ENCODE results near the gene C9orf50.
A peak's percentile ranks its signal among the peaks of the same experiment; 100 is the strongest.

C9orf50 gene

DNA sequence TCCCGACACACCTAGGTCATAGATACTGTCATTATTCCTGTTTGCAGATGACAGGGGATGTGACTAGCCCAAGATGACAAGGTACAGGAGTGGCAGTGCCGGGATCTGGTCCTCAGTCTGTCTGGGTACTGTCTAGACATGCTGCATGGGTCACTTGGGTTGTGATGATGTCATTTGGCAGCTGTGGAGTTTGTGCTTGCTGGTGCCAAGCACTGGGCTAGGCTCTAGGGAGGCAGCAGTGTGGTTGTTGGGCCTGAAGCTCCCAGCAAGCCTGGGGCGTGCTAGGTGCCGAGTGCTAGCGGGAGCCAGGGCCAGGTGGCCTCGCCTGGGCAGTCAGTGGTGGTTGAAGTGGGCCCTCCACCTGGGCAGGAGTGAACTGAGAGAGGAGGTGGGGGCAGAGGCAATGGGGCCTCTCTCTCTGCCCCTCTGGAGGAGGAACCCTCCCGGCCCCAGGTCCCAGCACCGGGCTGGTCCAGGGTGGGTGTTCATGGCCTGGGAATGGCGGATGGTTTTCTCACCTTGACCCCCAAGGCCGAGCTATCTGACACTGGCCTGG is 29.9 kb upstream of the C9orf50 start:
- H3K27ac ChIP-seq (ENCODE audit: extremely low read depth, low read depth, low read length) = no peak overlapping the region
- ChIA-PET CTCF (interaction anchor here (1.1 to 1.9 kb wide), 2 partner anchors 8 to 88 kb away, joined by 5 to 7 read pairs; no protein-coding TSS in a partner anchor), POLR2A (interaction anchor here (0.5 kb wide), 1 partner anchor 40 kb away, joined by 5 read pairs; no protein-coding TSS in a partner anchor)
- no peak overlapping the region for H3K4me3 ChIP-seq (ENCODE audit: low read depth, low read length)
- no peaks in the 10 kb centered on the region for H3K36me3 ChIP-seq (ENCODE audit: control insufficient read depth in 2 of 2, insufficient read depth in 1 of 2, low read length in 2 of 2)
- H3K9me3 ChIP-seq (ENCODE audit: control insufficient read depth, insufficient read depth, low read depth, low read length) = no peaks in the 10 kb centered on the region
- no peak for TF ChIP-seq ZNF777 (tag by site-specific recombination; IDR thresholded peaks at IDR 0.05; ENCODE audit: borderline replicate concordance)
- no peak for TF ChIP-seq ZNF146 (tag by site-specific recombination; IDR thresholded peaks at IDR 0.05)
- TF ChIP-seq, protein P1, sequence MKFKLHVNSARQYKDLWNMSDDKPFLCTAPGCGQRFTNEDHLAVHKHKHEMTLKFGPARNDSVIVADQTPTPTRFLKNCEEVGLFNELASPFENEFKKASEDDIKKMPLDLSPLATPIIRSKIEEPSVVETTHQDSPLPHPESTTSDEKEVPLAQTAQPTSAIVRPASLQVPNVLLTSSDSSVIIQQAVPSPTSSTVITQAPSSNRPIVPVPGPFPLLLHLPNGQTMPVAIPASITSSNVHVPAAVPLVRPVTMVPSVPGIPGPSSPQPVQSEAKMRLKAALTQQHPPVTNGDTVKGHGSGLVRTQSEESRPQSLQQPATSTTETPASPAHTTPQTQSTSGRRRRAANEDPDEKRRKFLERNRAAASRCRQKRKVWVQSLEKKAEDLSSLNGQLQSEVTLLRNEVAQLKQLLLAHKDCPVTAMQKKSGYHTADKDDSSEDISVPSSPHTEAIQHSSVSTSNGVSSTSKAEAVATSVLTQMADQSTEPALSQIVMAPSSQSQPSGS (tag by site-specific recombination; IDR thresholded peaks at IDR 0.05; ENCODE audit: low read depth) = peak; percentile 82
- no peak for TF ChIP-seq ZNF776 (tag by site-specific recombination; IDR thresholded peaks at IDR 0.05; ENCODE audit: borderline replicate concordance)
- no peak for TF ChIP-seq GFI1B (tag by site-specific recombination; IDR thresholded peaks at IDR 0.05)
- TF ChIP-seq ZBTB21 (tag by site-specific recombination; IDR thresholded peaks at IDR 0.05) = 0 out of 2 replicates have a peak, but pooled peaks have one; percentile 49
- no peak for TF ChIP-seq ZNF266 (tag by site-specific recombination; IDR thresholded peaks at IDR 0.05; ENCODE audit: low read depth)
- no peak for TF ChIP-seq ZNF121 (tag by site-specific recombination; IDR thresholded peaks at IDR 0.05)
- no peak for TF ChIP-seq GLI4 (tag by site-specific recombination; IDR thresholded peaks at IDR 0.05)
- TF ChIP-seq ZNF629 (tag by site-specific recombination; IDR thresholded peaks at IDR 0.05) = peak; percentile 62
- TF ChIP-seq, protein P2, sequence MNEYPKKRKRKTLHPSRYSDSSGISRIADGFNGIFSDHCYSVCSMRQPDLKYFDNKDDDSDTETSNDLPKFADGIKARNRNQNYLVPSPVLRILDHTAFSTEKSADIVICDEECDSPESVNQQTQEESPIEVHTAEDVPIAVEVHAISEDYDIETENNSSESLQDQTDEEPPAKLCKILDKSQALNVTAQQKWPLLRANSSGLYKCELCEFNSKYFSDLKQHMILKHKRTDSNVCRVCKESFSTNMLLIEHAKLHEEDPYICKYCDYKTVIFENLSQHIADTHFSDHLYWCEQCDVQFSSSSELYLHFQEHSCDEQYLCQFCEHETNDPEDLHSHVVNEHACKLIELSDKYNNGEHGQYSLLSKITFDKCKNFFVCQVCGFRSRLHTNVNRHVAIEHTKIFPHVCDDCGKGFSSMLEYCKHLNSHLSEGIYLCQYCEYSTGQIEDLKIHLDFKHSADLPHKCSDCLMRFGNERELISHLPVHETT (tag by site-specific recombination; IDR thresholded peaks at IDR 0.05) = 0 out of 2 replicates have a peak, but pooled peaks have one; percentile 19
- no peak for TF ChIP-seq ZNF23 (tag by site-specific recombination; IDR thresholded peaks at IDR 0.05; ENCODE audit: borderline replicate concordance)
- no peak for TF ChIP-seq ZNF473 (tag by site-specific recombination; IDR thresholded peaks at IDR 0.05)
- no peak for TF ChIP-seq ZNF132 (tag by site-specific recombination; IDR thresholded peaks at IDR 0.05; ENCODE audit: borderline replicate concordance)
- TF ChIP-seq ZNF624 (tag by site-specific recombination; IDR thresholded peaks at IDR 0.05) = no peak
- no peak for TF ChIP-seq ZNF211 (tag by site-specific recombination; IDR thresholded peaks at IDR 0.05; ENCODE audit: low read depth)
- TF ChIP-seq, protein P3, sequence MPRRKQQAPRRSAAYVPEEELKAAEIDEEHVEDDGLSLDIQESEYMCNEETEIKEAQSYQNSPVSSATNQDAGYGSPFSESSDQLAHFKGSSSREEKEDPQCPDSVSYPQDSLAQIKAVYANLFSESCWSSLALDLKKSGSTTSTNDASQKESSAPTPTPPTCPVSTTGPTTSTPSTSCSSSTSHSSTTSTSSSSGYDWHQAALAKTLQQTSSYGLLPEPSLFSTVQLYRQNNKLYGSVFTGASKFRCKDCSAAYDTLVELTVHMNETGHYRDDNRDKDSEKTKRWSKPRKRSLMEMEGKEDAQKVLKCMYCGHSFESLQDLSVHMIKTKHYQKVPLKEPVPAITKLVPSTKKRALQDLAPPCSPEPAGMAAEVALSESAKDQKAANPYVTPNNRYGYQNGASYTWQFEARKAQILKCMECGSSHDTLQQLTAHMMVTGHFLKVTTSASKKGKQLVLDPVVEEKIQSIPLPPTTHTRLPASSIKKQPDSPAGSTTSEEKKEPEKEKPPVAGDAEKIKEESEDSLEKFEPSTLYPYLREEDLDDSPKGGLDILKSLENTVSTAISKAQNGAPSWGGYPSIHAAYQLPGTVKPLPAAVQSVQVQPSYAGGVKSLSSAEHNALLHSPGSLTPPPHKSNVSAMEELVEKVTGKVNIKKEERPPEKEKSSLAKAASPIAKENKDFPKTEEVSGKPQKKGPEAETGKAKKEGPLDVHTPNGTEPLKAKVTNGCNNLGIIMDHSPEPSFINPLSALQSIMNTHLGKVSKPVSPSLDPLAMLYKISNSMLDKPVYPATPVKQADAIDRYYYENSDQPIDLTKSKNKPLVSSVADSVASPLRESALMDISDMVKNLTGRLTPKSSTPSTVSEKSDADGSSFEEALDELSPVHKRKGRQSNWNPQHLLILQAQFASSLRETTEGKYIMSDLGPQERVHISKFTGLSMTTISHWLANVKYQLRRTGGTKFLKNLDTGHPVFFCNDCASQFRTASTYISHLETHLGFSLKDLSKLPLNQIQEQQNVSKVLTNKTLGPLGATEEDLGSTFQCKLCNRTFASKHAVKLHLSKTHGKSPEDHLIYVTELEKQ (tag by site-specific recombination; IDR thresholded peaks at IDR 0.05; ENCODE audit: borderline replicate concordance) = no peak
- no peak for TF ChIP-seq TCF7L2 (IDR thresholded peaks at IDR 0.05; ENCODE audit: borderline replicate concordance, low read depth, low read length)
- TF ChIP-seq SP2 (tag by site-specific recombination; IDR thresholded peaks at IDR 0.05) = no peak
- no peak for TF ChIP-seq ZNF16 (tag by site-specific recombination; IDR thresholded peaks at IDR 0.05; ENCODE audit: low read depth)
- no peak for TF ChIP-seq ZBTB8A (tag by site-specific recombination; IDR thresholded peaks at IDR 0.05)
- TF ChIP-seq ZNF114 (tag by site-specific recombination; IDR thresholded peaks at IDR 0.05) = no peak
- no peaks in the 10 kb centered on the region for H3K4me1 ChIP-seq (ENCODE audit: control insufficient read depth, insufficient read depth, low read length)
